Panc1 (cell line): ENCODE data around the gene OR13H1. TPM values are rescaled to one million over a fixed set of nuclear protein-coding genes. Genes with fewer than 3 reads are reported as not detected.
"Not testable (repeated sequence)": the region's sequence is repeated elsewhere in the genome, so short reads cannot be mapped to it uniquely, and the experiment has no call there.

Source experiments
- ATAC-seq: fragments of 200-7000 bp; cut with Tn5 transposase; 2 replicates; pipeline ENCODE4 v1.9.1; 2020; ENCODE audit warnings: mild to moderate bottlenecking, moderate library complexity
- Bru-seq: library from RNA; stranded (reverse); fragments of 400-500 nt; gene quantifications from one replicate; lab custom pipeline; 2021; lab: Mats Ljungman, UMichigan
- BruChase-seq, 2 experiments: library from RNA; stranded (reverse); fragments of 400-500 nt; gene quantifications; one replicate each; lab custom pipeline; 2021; lab: Mats Ljungman, UMichigan
- BruUV-seq: library from RNA; stranded (reverse); fragments of 400-500 nt; replicated peaks from 2 replicates; lab custom pipeline; 2021; lab: Mats Ljungman, UMichigan
- CTCF ChIA-PET: fragments of 300-600 bp; sonication (Branson Sonifier 250); formaldehyde crosslinking; loops from one replicate; lab custom pipeline; 2022; ENCODE audit warnings: antibody characterized with exemption; lab: Charles Lee
- POLR2A ChIA-PET: fragments of 300-600 bp; sonication (Branson Sonifier 250); formaldehyde crosslinking; loops from one replicate; lab custom pipeline; 2022; ENCODE audit warnings: antibody characterized with exemption; lab: Charles Lee
- DNase-seq: peaks from one replicate; pipeline ENCODE4 v3.0.0-alpha.2; 2010; ENCODE audit warnings: low read depth, low spot score
- H3K27ac ChIP-seq: 2 replicates; pipeline ENCODE4 v1.5.1; 2011; ENCODE audit warnings: mild to moderate bottlenecking, low read length, inconsistent platforms
- H3K27me3 ChIP-seq: fragments of 200-500 bp; sonication (Bioruptor generic); 2 replicates; pipeline ENCODE4 v1.6.0; 2014; ENCODE audit warnings: low read length, inconsistent platforms; ENCODE audit not compliant: control insufficient read depth, insufficient read depth
- H3K36me3 ChIP-seq: fragments of 200-500 bp; sonication (Bioruptor generic); 2 replicates; pipeline ENCODE4 v1.5.1; 2014; ENCODE audit warnings: inconsistent platforms, mild to moderate bottlenecking, low read length, moderate library complexity; ENCODE audit not compliant: control insufficient read depth, insufficient read depth
- H3K4me1 ChIP-seq: 2 replicates; pipeline ENCODE4 v1.5.1; 2011; ENCODE audit warnings: inconsistent platforms, mild to moderate bottlenecking, low read length, moderate library complexity; ENCODE audit not compliant: control insufficient read depth, insufficient read depth
- H3K4me3 ChIP-seq, 2 experiments: 2 replicates each; pipeline ENCODE4 v1.5.1; 2011 to 2012; ENCODE audit warnings: low read depth in 2 of 2, low read length in 2 of 2, mild to moderate bottlenecking in 2 of 2, inconsistent platforms in 1 of 2, moderate library complexity in 1 of 2
- H3K9me3 ChIP-seq: fragments of 200-500 bp; sonication (Bioruptor generic); 2 replicates; pipeline ENCODE4 v1.5.1; 2014; ENCODE audit warnings: low read depth, mild to moderate bottlenecking, inconsistent platforms, low read length, moderate library complexity; ENCODE audit not compliant: control insufficient read depth, insufficient read depth
- CTCF ChIP-seq: fragments of 450-650 bp; IDR thresholded peaks from 2 replicates; pipeline ENCODE4 v1.5.1; 2017; ENCODE audit warnings: mild to moderate bottlenecking
- POLR2AphosphoS5 ChIP-seq: IDR thresholded peaks from 2 replicates; pipeline ENCODE4 v1.6.1; 2012; ENCODE audit warnings: mild to moderate bottlenecking, low read depth, low read length, moderate library complexity
- REST ChIP-seq, 2 experiments: IDR thresholded peaks; 2 replicates each; pipeline ENCODE4 v1.6.1; 2011 to 2012; ENCODE audit warnings: low read depth in 2 of 2, control low read depth in 1 of 2, low read length in 1 of 2, mild to moderate bottlenecking in 1 of 2, moderate library complexity in 1 of 2; ENCODE audit not compliant: insufficient read depth in 1 of 2
- SIN3A ChIP-seq: IDR thresholded peaks from 2 replicates; pipeline ENCODE4 v1.6.1; 2012; ENCODE audit warnings: low read depth, mild to moderate bottlenecking, low read length, moderate library complexity, borderline replicate concordance; ENCODE audit not compliant: insufficient read depth
- TCF7L2 ChIP-seq: IDR thresholded peaks from 2 replicates; pipeline ENCODE4 v1.6.1; 2011; ENCODE audit warnings: mild to moderate bottlenecking, low read depth, low read length, inconsistent platforms
- in situ Hi-C: cut with HindIII; loops from 2 replicates; pipeline ENCODE4 v1.10.0; 2016; ENCODE audit warnings: low sequenced_read_pairs, low pct_unique_long_range_greater_than_20kb
- intact Hi-C: fragments of 100-400 bp; cut with micrococcal nuclease; formaldehyde crosslinking; loops from one replicate; pipeline ENCODE4 v1.10.0; 2022; ENCODE audit not compliant: unreplicated experiment
- long read RNA-seq: library from polyadenylated mRNA; unstranded; transcript quantifications from one replicate; pipeline ENCODE4 v2.0.0, GENCODE V29; 2021; ENCODE audit not compliant: unreplicated experiment
- polyA plus RNA-seq: library from polyadenylated mRNA; unstranded; fragments of >200 nt; gene quantifications from one replicate; pipeline ENCODE4 v1.2.1, GENCODE V29; 2012; ENCODE audit warnings: missing spikeins; ENCODE audit not compliant: insufficient read length
- total RNA-seq: library from RNA; stranded (reverse); gene quantifications from one replicate; pipeline ENCODE4 v1.2.1, GENCODE V29; 2021; ENCODE audit not compliant: unreplicated experiment

Gene OR13H1, protein sequence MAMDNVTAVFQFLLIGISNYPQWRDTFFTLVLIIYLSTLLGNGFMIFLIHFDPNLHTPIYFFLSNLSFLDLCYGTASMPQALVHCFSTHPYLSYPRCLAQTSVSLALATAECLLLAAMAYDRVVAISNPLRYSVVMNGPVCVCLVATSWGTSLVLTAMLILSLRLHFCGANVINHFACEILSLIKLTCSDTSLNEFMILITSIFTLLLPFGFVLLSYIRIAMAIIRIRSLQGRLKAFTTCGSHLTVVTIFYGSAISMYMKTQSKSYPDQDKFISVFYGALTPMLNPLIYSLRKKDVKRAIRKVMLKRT
- total RNA-seq (not detected), Bru-seq, nascent RNA (not detected), BruChase-seq, experiment 1, labeled RNA remaining after a 2-hour chase (not detected), BruChase-seq, experiment 2, labeled RNA remaining after a 6-hour chase (not detected)
- not detected for polyA plus RNA-seq
- long read RNA-seq: 0 reads

DNA sequence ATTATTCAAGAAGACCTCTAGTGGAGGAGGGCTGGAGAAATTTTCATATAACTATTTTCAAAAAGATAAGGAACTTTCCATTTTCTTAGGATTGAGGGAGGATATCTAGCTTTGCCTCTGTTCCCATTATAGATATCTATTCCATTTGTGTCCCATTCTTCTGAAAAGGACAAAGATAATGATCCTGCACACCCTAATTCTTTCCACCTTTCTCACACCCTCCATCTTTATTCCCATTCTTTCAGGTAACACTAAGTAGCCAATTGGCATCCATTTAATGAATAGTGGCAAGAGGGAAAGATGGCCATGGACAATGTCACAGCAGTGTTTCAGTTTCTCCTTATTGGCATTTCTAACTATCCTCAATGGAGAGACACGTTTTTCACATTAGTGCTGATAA is at the start of gene OR13H1:
OR13H1 (plus strand) TSS at position 301 of the 400 bp plus-strand sequence; CDS start at position 301, 0 bp downstream.
- Histone ChIP-seq H3K36me3 (no peaks in the 10 kb centered on the region), H3K4me1 (no peaks in the 10 kb centered on the region), H3K4me3 (no peak within 1 kb of the TSS), H3K27me3 (no peaks in the 10 kb centered on the region; the same call in 1 of the 2 replicates), H3K27ac (no peak within 1 kb of the TSS), H3K9me3 (no peaks in the 10 kb centered on the region)
- POLR2A ChIA-PET: no interaction called here
- BruUV-seq: no TSS peak
- CTCF ChIA-PET: no interaction called here
- DNase-seq (no peak), ATAC-seq (no peak)
- intact Hi-C loops (no loop called here), in situ Hi-C loops (no loop called here)
- no peak for TF ChIP-seq TCF7L2
- no peak for TF ChIP-seq SIN3A
- no peak for TF ChIP-seq REST (IDR thresholded peaks at IDR 0.05; ENCODE audit: insufficient read depth in 1 of 2, low read depth in 2 of 2, low read length in 1 of 2)
- TF ChIP-seq POLR2AphosphoS5: no peak
- no peak for TF ChIP-seq CTCF

GRCh38 chrX:131501556-131501955 is 42.3 kb upstream of the OR13H1 start:
- intact Hi-C loops, POLR2A ChIA-PET, H3K27me3 ChIP-seq, CTCF ChIA-PET, H3K9me3 ChIP-seq, in situ Hi-C loops, H3K27ac ChIP-seq, H3K4me1 ChIP-seq, ATAC-seq, H3K36me3 ChIP-seq, BruUV-seq, H3K4me3 ChIP-seq, DNase-seq: not testable (repeated sequence)
